ENCODE data around the gene PRKCA. TPM values are rescaled to one million over a fixed set of nuclear protein-coding genes. Genes with fewer than 3 reads are reported as not detected.

Gene PRKCA
- total and polyA plus RNA-seq, 9 of the 15 experiments (the other 6 are each of a cell fraction or from before 2014, with no cell fraction given) = 3.2 to 33.0 (median 17.8) TPM

GRCh38 chr17:66649818-66650543 is 347.6 kb downstream of the PRKCA start:
- intact Hi-C loops (cut with micrococcal nuclease) = no loop called here
- TF ChIP-seq NRF1 (conservative IDR thresholded peaks at IDR 0.05 in 1 of 2, IDR thresholded peaks at IDR 0.05 in 1 of 2) = no peak
- TF ChIP-seq CHD4 (IDR thresholded peaks at IDR 0.05; ENCODE audit: insufficient read depth, insufficient replicate concordance, low read depth, low read length, poor library complexity, severe bottlenecking) = no peak
- no peak for TF ChIP-seq TAF7 (tag; IDR thresholded peaks at IDR 0.05)
- TF ChIP-seq ZNF830 (CRISPR knock-in tag; IDR thresholded peaks at IDR 0.05) = no peak
- Histone ChIP-seq H2AFZ (ENCODE audit: low read depth, low read length) (no peak overlapping the region), H3K4me3 (no peak overlapping the region), H3K4me2 (ENCODE audit: insufficient read depth, low read length) (no peak overlapping the region), H3K79me2 (ENCODE audit: control insufficient read depth, insufficient read depth, low read length) (no peaks in the 10 kb centered on the region), H3K27ac (ENCODE audit: extremely low read depth, low read depth, low read length) (no peak overlapping the region), H3K9me1 (ENCODE audit: control insufficient read depth, insufficient read depth, low read length) (no peaks in the 10 kb centered on the region), H3K9ac (ENCODE audit: insufficient read depth in 1 of 2, low read depth in 2 of 2, low read length in 2 of 2) (no peak overlapping the region), H3K9me3 (replicated peaks; ENCODE audit: control insufficient read depth, insufficient read depth, low read depth, low read length) (no peaks in the 10 kb centered on the region), H3K4me1 (replicated peaks in 1 of 2; ENCODE audit: control insufficient read depth in 2 of 2, insufficient read depth in 2 of 2, low read length in 2 of 2) (peaks cover 0 to 1% of the 10 kb centered on the region in 2 experiments; a peak in 1 of 5 replicates), H4K20me1 (replicated peaks; ENCODE audit: control insufficient read depth, insufficient read depth, low read length) (0 out of 2 replicates have a peak, but pooled peaks cover 9% of the 10 kb centered on the region), H3K36me3 (ENCODE audit: control insufficient read depth, insufficient read depth, low read length) (peaks cover 21% of the 10 kb centered on the region; the same call in 2 of the 3 replicates), H3K27me3 (ENCODE audit: control insufficient read depth in 2 of 2, insufficient read depth in 2 of 2, low read length in 2 of 2) (no peaks in the 10 kb centered on the region)
- no TSS peak for BruUV-seq (replicated peaks)
- CTCF ChIA-PET (ENCODE audit: low intra/inter-chr PET ratio) = no interaction called here
- no peak for ATAC-seq
- in situ Hi-C loops (cut with MboI) = no loop called here
- no peak for FAIRE-seq
- POLR2A ChIA-PET = interaction anchor here (0.7 to 1.1 kb wide), 2 partner anchors 9 to 11 kb away, joined by 3 to 7 read pairs; no protein-coding TSS in a partner anchor
- DNase-seq (ENCODE audit: extremely low read depth in 1 of 4, low spot score in 3 of 4) = no peak
- WGBS (ENCODE audit: insufficient coverage, low coverage, missing lambda C conversion rate) = 59% methylated on average over 12 of the region's 12 CpGs

- POLR2A ChIA-PET = interaction anchor here (0.5 to 1.1 kb wide), 2 partner anchors 9 to 11 kb away, joined by 3 to 7 read pairs; no protein-coding TSS in a partner anchor
- in situ Hi-C loops (cut with MboI) = no loop called here
- WGBS (ENCODE audit: insufficient coverage, low coverage, missing lambda C conversion rate) = 71% methylated on average over 5 of the region's 5 CpGs
- TF ChIP-seq ZNF512 (tag; IDR thresholded peaks at IDR 0.05) (no peak), MLLT1 (IDR thresholded peaks at IDR 0.05) (no peak), CBFA2T2 (conservative IDR thresholded peaks at IDR 0.05) (no peak), YBX1 (IDR thresholded peaks at IDR 0.05) (no peak), KAT2B (IDR thresholded peaks at IDR 0.05; ENCODE audit: low read depth, low read length) (no peak), SMARCC2 (IDR thresholded peaks at IDR 0.05; ENCODE audit: low read depth) (no peak), RBM15 (IDR thresholded peaks at IDR 0.05; ENCODE audit: insufficient read depth, low read length) (no peak), NR1H2 (CRISPR knock-in tag; IDR thresholded peaks at IDR 0.05) (no peak), U2AF2 (optimal IDR thresholded peaks at IDR 0.05; ENCODE audit: low read depth, low read length) (no peak)
Observed at GRCh38 chr17:66650544-66650877, 348.1 kb downstream of the PRKCA start.

More at GRCh38 chr17:66650544-66650877, 348.1 kb downstream of the PRKCA start:
- no TSS peak for BruUV-seq (replicated peaks)
- Histone ChIP-seq H3K4me3 (no peak overlapping the region), H3K9me3 (replicated peaks; ENCODE audit: control insufficient read depth, insufficient read depth, low read depth, low read length) (no peaks in the 10 kb centered on the region), H3K27me3 (ENCODE audit: control insufficient read depth in 2 of 2, insufficient read depth in 2 of 2, low read length in 2 of 2) (no peaks in the 10 kb centered on the region), H3K9me1 (ENCODE audit: control insufficient read depth, insufficient read depth, low read length) (no peaks in the 10 kb centered on the region), H3K79me2 (ENCODE audit: control insufficient read depth, insufficient read depth, low read length) (no peaks in the 10 kb centered on the region), H3K27ac (ENCODE audit: extremely low read depth, low read depth, low read length) (no peak overlapping the region), H3K4me1 (replicated peaks in 1 of 2; ENCODE audit: control insufficient read depth in 2 of 2, insufficient read depth in 2 of 2, low read length in 2 of 2) (peaks cover 0 to 7% of the 10 kb centered on the region in 2 experiments; a peak in 2 of 5 replicates), H3K36me3 (ENCODE audit: control insufficient read depth, insufficient read depth, low read length) (peaks cover 17% of the 10 kb centered on the region; the same call in 1 of the 3 replicates), H2AFZ (ENCODE audit: low read depth, low read length) (no peak overlapping the region), H3K9ac (ENCODE audit: insufficient read depth in 1 of 2, low read depth in 2 of 2, low read length in 2 of 2) (no peak overlapping the region), H4K20me1 (replicated peaks; ENCODE audit: control insufficient read depth, insufficient read depth, low read length) (0 out of 2 replicates have a peak, but pooled peaks cover 11% of the 10 kb centered on the region), H3K4me2 (ENCODE audit: insufficient read depth, low read length) (no peak overlapping the region)
- DNase-seq (ENCODE audit: extremely low read depth in 1 of 4, low spot score in 3 of 4) (no peak), FAIRE-seq (no peak), ATAC-seq (no peak)
- intact Hi-C loops (cut with micrococcal nuclease) = no loop called here
- CTCF ChIA-PET (ENCODE audit: low intra/inter-chr PET ratio) = no interaction called here

Measured in K562 (cell line).